ENCODE data around the gene BCAS3. TPM values are rescaled to one million over a fixed set of nuclear protein-coding genes. Genes with fewer than 3 reads are reported as not detected.

BCAS3 gene
- total and polyA plus RNA-seq, 2 donors (not counting 1 experiment from before 2014, with no cell fraction given): 13.9 to 73.4 TPM

DNA sequence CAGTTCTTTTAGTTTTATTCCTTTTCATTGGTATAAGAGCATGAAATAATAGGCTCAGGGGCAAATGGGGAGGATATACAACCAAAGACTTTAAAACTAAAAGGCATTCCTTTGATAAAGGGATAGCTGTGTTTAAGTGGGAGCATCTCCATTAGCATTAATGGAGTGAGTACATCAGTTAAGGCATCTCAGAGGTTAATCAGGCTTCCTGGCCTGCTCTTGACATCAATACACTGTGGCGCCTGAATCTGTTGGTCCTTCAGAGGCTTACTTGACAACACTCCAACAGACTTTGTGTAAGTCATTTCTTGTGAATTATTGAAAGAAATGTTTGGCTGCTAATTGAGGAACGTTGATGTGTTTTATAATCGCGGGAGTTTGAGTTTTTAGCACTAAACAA is 230.7 kb downstream of the BCAS3 start:
- Histone ChIP-seq H3K4me2 (replicated peaks; ENCODE audit: low read depth, low read length, poor library complexity, severe bottlenecking) (no peak overlapping the region), H3K27ac (ENCODE audit: low read length in 2 of 2) (no peak overlapping the region), H2AFZ (ENCODE audit: insufficient read depth, low read depth, low read length, poor library complexity, severe bottlenecking) (no peak overlapping the region), H4K20me1 (ENCODE audit: control insufficient read depth, insufficient read depth, low read length, poor library complexity, severe bottlenecking) (no peaks in the 10 kb centered on the region), H3K4me3 (ENCODE audit: control extremely low read depth in 1 of 5, extremely low read depth in 1 of 5, insufficient read depth in 1 of 5, low read depth in 2 of 5, low read length in 4 of 5) (no peak overlapping the region), H3K4me1 (ENCODE audit: control insufficient read depth in 2 of 2, insufficient read depth in 2 of 2, low read length in 2 of 2) (no peaks in the 10 kb centered on the region), H3K9me3 (ENCODE audit: control extremely low read depth in 1 of 3, control insufficient read depth in 2 of 3, insufficient read depth in 1 of 3, low read length in 2 of 3) (no peaks in the 10 kb centered on the region), H3K36me3 (replicated peaks in 1 of 2; ENCODE audit: control extremely low read depth in 1 of 2, control insufficient read depth in 1 of 2, extremely low read depth in 1 of 2, insufficient read depth in 2 of 2, low read length in 1 of 2) (no peaks in the 10 kb centered on the region), H3K9ac (ENCODE audit: low read length) (no peak overlapping the region), H3K79me2 (ENCODE audit: control insufficient read depth, insufficient read depth, low read length) (no peaks in the 10 kb centered on the region), H3K27me3 (replicated peaks in 1 of 4; ENCODE audit: control extremely low read depth in 1 of 4, control insufficient read depth in 3 of 4, insufficient read depth in 4 of 4, low read length in 3 of 4) (no peaks in the 10 kb centered on the region)
- intact Hi-C loops (cut with micrococcal nuclease): no loop called here
- ATAC-seq (ENCODE audit: low read depth): no peak
- POLR2A ChIA-PET: no interaction called here
- no peaks in the 10 kb centered on the region for H3K27me3 Mint-ChIP-seq
- no peaks in the 10 kb centered on the region for H3K4me1 Mint-ChIP-seq
- no peak overlapping the region for H3K4me3 Mint-ChIP-seq
- 100% methylated on average over 1 of the region's 4 CpGs for WGBS (ENCODE audit: insufficient coverage)
- no peaks in the 10 kb centered on the region for H3K9me3 Mint-ChIP-seq (ENCODE audit: insufficient read depth)
- no peak overlapping the region for H3K27ac Mint-ChIP-seq
- TF ChIP-seq, protein P1, sequence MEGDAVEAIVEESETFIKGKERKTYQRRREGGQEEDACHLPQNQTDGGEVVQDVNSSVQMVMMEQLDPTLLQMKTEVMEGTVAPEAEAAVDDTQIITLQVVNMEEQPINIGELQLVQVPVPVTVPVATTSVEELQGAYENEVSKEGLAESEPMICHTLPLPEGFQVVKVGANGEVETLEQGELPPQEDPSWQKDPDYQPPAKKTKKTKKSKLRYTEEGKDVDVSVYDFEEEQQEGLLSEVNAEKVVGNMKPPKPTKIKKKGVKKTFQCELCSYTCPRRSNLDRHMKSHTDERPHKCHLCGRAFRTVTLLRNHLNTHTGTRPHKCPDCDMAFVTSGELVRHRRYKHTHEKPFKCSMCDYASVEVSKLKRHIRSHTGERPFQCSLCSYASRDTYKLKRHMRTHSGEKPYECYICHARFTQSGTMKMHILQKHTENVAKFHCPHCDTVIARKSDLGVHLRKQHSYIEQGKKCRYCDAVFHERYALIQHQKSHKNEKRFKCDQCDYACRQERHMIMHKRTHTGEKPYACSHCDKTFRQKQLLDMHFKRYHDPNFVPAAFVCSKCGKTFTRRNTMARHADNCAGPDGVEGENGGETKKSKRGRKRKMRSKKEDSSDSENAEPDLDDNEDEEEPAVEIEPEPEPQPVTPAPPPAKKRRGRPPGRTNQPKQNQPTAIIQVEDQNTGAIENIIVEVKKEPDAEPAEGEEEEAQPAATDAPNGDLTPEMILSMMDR (IDR thresholded peaks at IDR 0.05): no peak
- no peak for TF ChIP-seq EZH2 (IDR thresholded peaks at IDR 0.05; ENCODE audit: borderline replicate concordance, insufficient read depth, low read depth, low read length, poor library complexity, severe bottlenecking)
- DNase-seq: no peak
- CTCF ChIA-PET: no interaction called here

DNA sequence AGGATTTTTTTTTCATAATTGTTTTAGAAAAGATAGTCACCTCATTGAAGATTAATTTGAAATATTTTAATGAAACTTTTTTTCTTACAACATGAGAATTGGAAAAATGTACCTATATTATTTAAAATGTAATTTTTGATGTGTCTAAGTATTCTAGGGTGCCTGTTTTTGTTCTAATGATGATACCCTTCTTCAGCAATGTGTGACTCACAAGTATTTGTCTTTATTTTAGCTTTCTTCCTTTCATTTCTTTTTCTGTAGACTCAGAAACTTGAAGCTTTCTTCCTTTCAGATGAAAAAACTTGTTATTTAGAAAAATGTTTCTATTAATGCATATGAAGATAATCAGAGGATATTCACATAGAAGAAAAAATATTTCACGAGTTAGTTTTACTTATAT is 231.8 kb downstream of the BCAS3 start:
- H3K27ac Mint-ChIP-seq: no peak overlapping the region
- POLR2A ChIA-PET: no interaction called here

More for the DNA sequence above, 231.8 kb downstream of the BCAS3 start:
- no peaks in the 10 kb centered on the region for H3K27me3 Mint-ChIP-seq
- Histone ChIP-seq H3K9me3 (ENCODE audit: control extremely low read depth in 1 of 3, control insufficient read depth in 2 of 3, insufficient read depth in 1 of 3, low read length in 2 of 3) (no peaks in the 10 kb centered on the region), H3K4me1 (ENCODE audit: control insufficient read depth in 2 of 2, insufficient read depth in 2 of 2, low read length in 2 of 2) (no peaks in the 10 kb centered on the region), H2AFZ (ENCODE audit: insufficient read depth, low read depth, low read length, poor library complexity, severe bottlenecking) (no peak overlapping the region), H3K9ac (ENCODE audit: low read length) (no peak overlapping the region), H3K79me2 (ENCODE audit: control insufficient read depth, insufficient read depth, low read length) (no peaks in the 10 kb centered on the region), H3K27me3 (replicated peaks in 1 of 4; ENCODE audit: control extremely low read depth in 1 of 4, control insufficient read depth in 3 of 4, insufficient read depth in 4 of 4, low read length in 3 of 4) (no peaks in the 10 kb centered on the region), H3K27ac (ENCODE audit: low read length in 2 of 2) (no peak overlapping the region), H3K4me2 (replicated peaks; ENCODE audit: low read depth, low read length, poor library complexity, severe bottlenecking) (no peak overlapping the region), H4K20me1 (ENCODE audit: control insufficient read depth, insufficient read depth, low read length, poor library complexity, severe bottlenecking) (no peaks in the 10 kb centered on the region), H3K4me3 (ENCODE audit: control extremely low read depth in 1 of 5, extremely low read depth in 1 of 5, insufficient read depth in 1 of 5, low read depth in 2 of 5, low read length in 4 of 5) (no peak overlapping the region), H3K36me3 (replicated peaks in 1 of 2; ENCODE audit: control extremely low read depth in 1 of 2, control insufficient read depth in 1 of 2, extremely low read depth in 1 of 2, insufficient read depth in 2 of 2, low read length in 1 of 2) (no peaks in the 10 kb centered on the region)
- H3K9me3 Mint-ChIP-seq (ENCODE audit: insufficient read depth): no peaks in the 10 kb centered on the region
- no peaks in the 10 kb centered on the region for H3K4me1 Mint-ChIP-seq
- TF ChIP-seq, protein P1 (IDR thresholded peaks at IDR 0.05): no peak
- no peak for TF ChIP-seq EZH2 (IDR thresholded peaks at IDR 0.05; ENCODE audit: borderline replicate concordance, insufficient read depth, low read depth, low read length, poor library complexity, severe bottlenecking)
- DNase-seq (no peak), ATAC-seq (ENCODE audit: low read depth) (no peak)
- H3K4me3 Mint-ChIP-seq: no peak overlapping the region
- intact Hi-C loops (cut with micrococcal nuclease): no loop called here
- CTCF ChIA-PET: no interaction called here
- WGBS (ENCODE audit: insufficient coverage): no CpG with 5 or more reads among the region's 1 CpG
